T-helper 1 cell treated with Interleukin-12 subunit alpha and Interleukin-12 subunit beta and Interleukin-4 antibody, amounts not matched to agents 30 ng/mL and 1 ng/mL, for 36 hours (primary cell): ENCODE results near the gene TMEM18. TPM values are rescaled to one million over a fixed set of nuclear protein-coding genes. Genes with fewer than 3 reads are reported as not detected.

Experiments
- intact Hi-C: fragments of 100-400 bp; cut with micrococcal nuclease; formaldehyde crosslinking; loops from one replicate; pipeline ENCODE4 v1.15.1; 2024
- total RNA-seq: library from RNA; stranded (reverse); gene quantifications from 2 replicates; pipeline ENCODE4 v1.2.3, GENCODE V29; 2022

Gene TMEM18
- total RNA-seq, 1 donor from 2014 or later = 27.6 TPM

GRCh38 chr2:636641-637405 is 40.4 kb downstream of the TMEM18 start:
- intact Hi-C loops = loop anchor here (1.0 kb wide), 4 partner anchors 40 to 391 kb away; partner anchors contain the start of genes ACP1, SH3YL1 and TMEM18

- intact Hi-C loops = no loop called here
These were observed 41.3 kb downstream of the TMEM18 start for GRCh38 chr2:635687-636621.

- intact Hi-C loops = no loop called here
These were observed 42.4 kb downstream of the TMEM18 start for GRCh38 chr2:634636-635388.

- intact Hi-C loops = no loop called here
These were observed 43.2 kb downstream of the TMEM18 start for GRCh38 chr2:634041-634440.

GRCh38 chr2:633371-633770 is 43.8 kb downstream of the TMEM18 start:
- intact Hi-C loops = no loop called here

- intact Hi-C loops = no loop called here
These were observed 44.7 kb downstream of the TMEM18 start for GRCh38 chr2:632471-632870.

GRCh38 chr2:631741-632140 is 45.5 kb downstream of the TMEM18 start:
- intact Hi-C loops = no loop called here

- intact Hi-C loops = no loop called here
These were observed 46.5 kb downstream of the TMEM18 start for GRCh38 chr2:630451-631320.

- intact Hi-C loops = no loop called here
These were observed 47.2 kb downstream of the TMEM18 start for GRCh38 chr2:629961-630360.

GRCh38 chr2:628651-629050 is 48.6 kb downstream of the TMEM18 start:
- intact Hi-C loops = no loop called here

- intact Hi-C loops = no loop called here
These were observed 49.2 kb downstream of the TMEM18 start for GRCh38 chr2:627926-628560.

- intact Hi-C loops = no loop called here
These were observed 49.9 kb downstream of the TMEM18 start for GRCh38 chr2:627340-627709.

- intact Hi-C loops = no loop called here
These were observed 50.5 kb downstream of the TMEM18 start for GRCh38 chr2:626491-627339.

- intact Hi-C loops = no loop called here
These were observed 51.5 kb downstream of the TMEM18 start for GRCh38 chr2:625415-626333.

- intact Hi-C loops = no loop called here
These were observed 52.5 kb downstream of the TMEM18 start for GRCh38 chr2:624551-625347.

- intact Hi-C loops = no loop called here
These were observed 53.1 kb downstream of the TMEM18 start for GRCh38 chr2:624096-624495.
